GM12878 (cell line): ENCODE measurements around the gene ZBTB44. TPM values are rescaled to one million over a fixed set of nuclear protein-coding genes. Genes with fewer than 3 reads are reported as not detected.

ENCODE experiments used
- ATAC-seq: fragments of 200-7000 bp; cut with Tn5 transposase; 3 replicates; pipeline ENCODE4 v1.9.1; 2020; ENCODE audit warnings: mild to moderate bottlenecking, moderate library complexity
- BruUV-seq: library from RNA; stranded (reverse); fragments of 400-500 nt; replicated peaks from 2 replicates; lab custom pipeline; 2021; lab: Mats Ljungman, UMichigan
- CTCF ChIA-PET: fragments of 300-600 bp; sonication (Branson Sonifier 250); formaldehyde crosslinking; extraction: SDS; loops from one replicate; lab custom pipeline; 2021; ENCODE audit warnings: inconsistent platforms; lab: Yijun Ruan, JAX
- POLR2A ChIA-PET: fragments of 350-600 bp; formaldehyde crosslinking; extraction: SDS; loops from one replicate; lab custom pipeline; 2021; ENCODE audit warnings: inconsistent platforms; lab: Charles Lee
- RAD21 ChIA-PET: fragments of 300-600 bp; sonication (Branson Sonifier 250); formaldehyde crosslinking; loops from one replicate; lab custom pipeline; 2023; ENCODE audit warnings: antibody characterized with exemption; ENCODE audit not compliant: unreplicated experiment; lab: Charles Lee
- SMC1A ChIA-PET: fragments of 300-600 bp; sonication (Branson Sonifier 250); formaldehyde crosslinking; loops from one replicate; lab custom pipeline; 2023; ENCODE audit not compliant: unreplicated experiment, uncharacterized antibody; lab: Charles Lee
- DNase-seq: peaks from one replicate; pipeline ENCODE4 v3.0.0-alpha.2; 2011; ENCODE audit warnings: low read depth, low spot score
- FAIRE-seq: peaks from 3 replicates; lab custom pipeline; 2011; peaks lifted over from hg19 to GRCh38; lab: Jason Lieb, UNC
- H2AFZ ChIP-seq: 2 replicates; pipeline ENCODE4 v1.6.0; 2011; ENCODE audit warnings: low read depth, low read length, control low read depth; ENCODE audit not compliant: control insufficient read depth
- H3K27ac ChIP-seq: 2 replicates; pipeline ENCODE4 v1.5.1; 2011; ENCODE audit warnings: control low read depth; ENCODE audit not compliant: control insufficient read depth, insufficient read depth
- H3K27me3 ChIP-seq, 2 experiments: replicated peaks in 1 of 2; 2 replicates each; pipeline versions ENCODE4 v1.6.0 to v1.6.1; 2011; ENCODE audit warnings: low read length in 1 of 2; ENCODE audit not compliant: control insufficient read depth in 2 of 2, insufficient read depth in 2 of 2
- H3K36me3 ChIP-seq, 2 experiments: 2 replicates each; pipeline ENCODE4 v1.5.1; 2011; ENCODE audit warnings: low read length in 1 of 2; ENCODE audit not compliant: control insufficient read depth in 2 of 2, insufficient read depth in 2 of 2
- H3K4me1 ChIP-seq: 2 replicates; pipeline ENCODE4 v1.6.1; 2011; ENCODE audit warnings: mild to moderate bottlenecking, low read length, moderate library complexity, mixed read lengths; ENCODE audit not compliant: control insufficient read depth, insufficient read depth
- H3K4me2 ChIP-seq: 2 replicates; pipeline ENCODE4 v1.6.0; 2011; ENCODE audit warnings: control low read depth; ENCODE audit not compliant: control insufficient read depth, insufficient read depth
- H3K4me3 ChIP-seq: fragments of 200-600 bp; sonication (generic); 2 replicates; pipeline ENCODE4 v1.5.1; 2016
- H3K79me2 ChIP-seq: 2 replicates; pipeline ENCODE4 v1.6.0; 2011; ENCODE audit warnings: low read length; ENCODE audit not compliant: control insufficient read depth, insufficient read depth
- H3K9ac ChIP-seq: 2 replicates; pipeline ENCODE4 v1.8.0; 2011; ENCODE audit warnings: low read length, control low read depth, mixed read lengths; ENCODE audit not compliant: control insufficient read depth, insufficient read depth
- H3K9me3 ChIP-seq: replicated peaks from 3 replicates; pipeline ENCODE4 v1.5.1; 2011; ENCODE audit warnings: mild to moderate bottlenecking, low read length; ENCODE audit not compliant: control insufficient read depth, insufficient read depth
- H4K20me1 ChIP-seq: 2 replicates; pipeline ENCODE4 v1.6.0; 2011; ENCODE audit not compliant: control insufficient read depth, insufficient read depth
- BCLAF1 ChIP-seq: fragments of 450-650 bp; IDR thresholded peaks from 2 replicates; pipeline ENCODE4 v1.6.1; 2017; ENCODE audit warnings: antibody characterized with exemption, mild to moderate bottlenecking, moderate library complexity
- CEBPZ ChIP-seq: fragments of 150-350 bp; IDR thresholded peaks from 2 replicates; pipeline ENCODE4 v1.6.1; 2016; ENCODE audit warnings: low read depth, low read length
- HDGF ChIP-seq: fragments of 450-650 bp; IDR thresholded peaks from 2 replicates; pipeline ENCODE4 v1.6.1; 2016; ENCODE audit warnings: antibody characterized with exemption
- NR2C2 ChIP-seq: IDR thresholded peaks from 2 replicates; pipeline ENCODE4 v1.6.1; 2011; ENCODE audit warnings: borderline replicate concordance, low read depth; ENCODE audit not compliant: control insufficient read depth, insufficient read length
- PAX8 ChIP-seq: fragments of 450-650 bp; IDR thresholded peaks from 2 replicates; pipeline ENCODE4 v1.6.1; 2017; ENCODE audit warnings: mild to moderate bottlenecking, moderate library complexity
- RAD21 ChIP-seq: IDR thresholded peaks from 2 replicates; pipeline ENCODE4 v1.6.1; 2011; ENCODE audit warnings: mild to moderate bottlenecking, low read depth, low read length, moderate library complexity; ENCODE audit not compliant: insufficient read depth
- SPI1 ChIP-seq: IDR thresholded peaks from 2 replicates; pipeline ENCODE4 v1.6.1; 2011; ENCODE audit warnings: low read depth, mild to moderate bottlenecking, low read length, moderate library complexity, borderline replicate concordance; ENCODE audit not compliant: insufficient read depth
- TCF7 ChIP-seq: IDR thresholded peaks from 2 replicates; pipeline ENCODE4 v1.6.1; 2014; ENCODE audit warnings: antibody characterized with exemption, borderline replicate concordance
- ZBTB4 ChIP-seq: fragments of 450-650 bp; formaldehyde crosslinking; IDR thresholded peaks from 2 replicates; pipeline ENCODE4 v1.4.0; 2022; ENCODE audit warnings: mild to moderate bottlenecking, moderate library complexity
- ZNF207 ChIP-seq: fragments of 450-650 bp; IDR thresholded peaks from 2 replicates; pipeline ENCODE4 v1.6.1; 2014; ENCODE audit warnings: antibody characterized with exemption, mild to moderate bottlenecking, borderline replicate concordance
- ZNF384 ChIP-seq: IDR thresholded peaks from 2 replicates; pipeline ENCODE4 v1.6.1; 2012; ENCODE audit warnings: low read depth, mild to moderate bottlenecking, low read length, improper control_type of control experiment, borderline replicate concordance
- ZNF622 ChIP-seq: fragments of 450-650 bp; IDR thresholded peaks from 2 replicates; pipeline ENCODE4 v1.6.1; 2017; ENCODE audit warnings: mild to moderate bottlenecking, inconsistent platforms
- WGBS: methylation state at CpG from one replicate; pipeline ENCODE4 v1.1.6; 2016; ENCODE audit warnings: low lambda C conversion rate; ENCODE audit not compliant: insufficient replicate concordance, insufficient coverage; ENCODE audit errors: missing lambda C conversion rate; 5-methylcytosine and 5-hydroxymethylcytosine counted together
- in situ Hi-C: fragments of 300-500 bp; cut with MboI; formaldehyde crosslinking; loops from 9 replicates; pipeline ENCODE4 v1.14.3; 2018; ENCODE audit warnings: mixed read lengths
- intact Hi-C: fragments of 100-400 bp; cut with micrococcal nuclease; formaldehyde crosslinking; loops from one replicate; pipeline ENCODE4 v1.14.2; 2022; ENCODE audit not compliant: unreplicated experiment
- polyA plus RNA-seq, 11 experiments: library from polyadenylated mRNA; depleted of rRNA in 4 of 11; unstranded in 6 of 11; stranded (reverse) in 5 of 11; fragments of >200 nt; fragmentation: Nextera tagmentation in 4 of 11; fragmentation: Illumina TruSeq in 1 of 11; extraction: Ambion mirVana in 4 of 11; extraction: Trizol in 1 of 11; gene quantifications; 1 replicate in 1 of 11; 2 replicates in 10 of 11; pipeline versions ENCODE4 v1.2.1 to v1.2.3, GENCODE V29; 2011 to 2016; ENCODE audit warnings: inconsistent platforms in 2 of 11, missing spikeins in 2 of 11, low read depth in 1 of 11
- total RNA-seq, 4 experiments: library from RNA; depleted of rRNA in 3 of 4; stranded (reverse); fragments of >200 nt in 3 of 4; fragmentation: Illumina TruSeq in 1 of 4; extraction: Trizol in 1 of 4; gene quantifications; 2 replicates each; pipeline versions ENCODE4 v1.2.1 to v1.2.3, GENCODE V29; 2013 to 2021

Gene ZBTB44
- total and polyA plus RNA-seq, 10 of the 15 experiments (the other 5 are each of a cell fraction or from before 2014, with no cell fraction given) = 2.8 to 38.2 (median 12.2) TPM

GRCh38 chr11:130246738-130247137 lies 68.0 kb downstream of the ZBTB44 start:
- H2AFZ ChIP-seq = no peak overlapping the region
- no peak for FAIRE-seq
- BruUV-seq = no TSS peak
- TF ChIP-seq ZNF622 = no peak
- TF ChIP-seq ZNF384 = no peak
- TF ChIP-seq ZNF207 = no peak
- TF ChIP-seq RAD21 = no peak
- no peak for TF ChIP-seq PAX8
- no peak for TF ChIP-seq HDGF
- no peak for TF ChIP-seq NR2C2
- TF ChIP-seq TCF7 = no peak
- no peak for TF ChIP-seq SPI1
- no peak for TF ChIP-seq BCLAF1
- no peak for TF ChIP-seq ZBTB4 (CRISPR knock-in tag)
- no peak for TF ChIP-seq CEBPZ
- H3K4me2 ChIP-seq = no peak overlapping the region
- H3K27ac ChIP-seq = no peak overlapping the region
- no peaks in the 10 kb centered on the region for H3K27me3 ChIP-seq
- H3K79me2 ChIP-seq = no peaks in the 10 kb centered on the region; the same call in none of the 2 replicates
- peaks cover 0 to 2% of the 10 kb centered on the region in 2 experiments; a peak in 3 of 4 replicates for H3K36me3 ChIP-seq
- ChIA-PET SMC1A (no interaction called here), POLR2A (no interaction called here), RAD21 (no interaction called here), CTCF (no interaction called here)
- H4K20me1 ChIP-seq = no peaks in the 10 kb centered on the region
- 97% methylated on average over 3 of the region's 3 CpGs for WGBS
- no peak overlapping the region for H3K9ac ChIP-seq
- ATAC-seq = no peak
- intact Hi-C loops (no loop called here), in situ Hi-C loops (no loop called here)
- H3K4me1 ChIP-seq = peaks cover 6% of the 10 kb centered on the region; the same call in 1 of the 2 replicates
- no peak overlapping the region for H3K4me3 ChIP-seq
- no peak for DNase-seq
- no peaks in the 10 kb centered on the region; the same call in 2 of the 3 replicates for H3K9me3 ChIP-seq
